Measurements from ENCODE around the gene NUDT1. TPM values are rescaled to one million over a fixed set of nuclear protein-coding genes. Genes with fewer than 3 reads are reported as not detected.

The NUDT1 gene
- total and polyA plus RNA-seq, 2 experiments from 2014 or later, result 9.6 to 16.3 TPM

GRCh38 chr7:2211259-2211880, 30.7 kb upstream of the NUDT1 start:
- H3K4me2 ChIP-seq, result no peak overlapping the region
- H3K4me3 ChIP-seq, result no peak overlapping the region
- TF ChIP-seq EZH2phosphoT487 (IDR thresholded peaks at IDR 0.05; ENCODE audit: low read depth, severe bottlenecking, unreplicated experiment) (no peak), CTCF (IDR thresholded peaks at IDR 0.05; ENCODE audit: poor library complexity) (no peak), EZH2 (IDR thresholded peaks at IDR 0.05; ENCODE audit: borderline replicate concordance) (no peak)
- no peaks in the 10 kb centered on the region for H4K20me1 ChIP-seq (ENCODE audit: insufficient read depth, poor library complexity, severe bottlenecking)
- H3K4me1 ChIP-seq (ENCODE audit: insufficient read depth), result no peaks in the 10 kb centered on the region
- H2AFZ ChIP-seq, result no peak overlapping the region
- WGBS (ENCODE audit: low lambda C conversion rate, missing lambda C conversion rate), result 92% methylated on average over 15 of the region's 15 CpGs
- H3K79me2 ChIP-seq, result no peaks in the 10 kb centered on the region
- DNase-seq (ENCODE audit: low spot score), result no peak
- no peaks in the 10 kb centered on the region for H3K9me3 ChIP-seq (ENCODE audit: low read depth)
- H3K27me3 ChIP-seq, result no peaks in the 10 kb centered on the region
- H3K36me3 ChIP-seq (replicated peaks; ENCODE audit: insufficient read depth, low read depth), result no peaks in the 10 kb centered on the region
- H3K9me2 ChIP-seq (replicated peaks; ENCODE audit: insufficient read depth), result no peaks in the 10 kb centered on the region
- H3K27ac ChIP-seq, result no peak overlapping the region

- no peak overlapping the region for H3K27ac ChIP-seq
- H3K4me2 ChIP-seq, result no peak overlapping the region
- no peaks in the 10 kb centered on the region for H3K36me3 ChIP-seq (replicated peaks; ENCODE audit: insufficient read depth, low read depth)
- no peaks in the 10 kb centered on the region for H3K27me3 ChIP-seq
- no peaks in the 10 kb centered on the region for H4K20me1 ChIP-seq (ENCODE audit: insufficient read depth, poor library complexity, severe bottlenecking)
- WGBS (ENCODE audit: low lambda C conversion rate, missing lambda C conversion rate), result 98% methylated on average over 13 of the region's 13 CpGs
- no peaks in the 10 kb centered on the region for H3K4me1 ChIP-seq (ENCODE audit: insufficient read depth)
- no peak for DNase-seq (ENCODE audit: low spot score)
- no peaks in the 10 kb centered on the region for H3K79me2 ChIP-seq
- TF ChIP-seq EZH2phosphoT487 (IDR thresholded peaks at IDR 0.05; ENCODE audit: low read depth, severe bottlenecking, unreplicated experiment), result no peak
- TF ChIP-seq CTCF (IDR thresholded peaks at IDR 0.05; ENCODE audit: poor library complexity), result no peak
- TF ChIP-seq EZH2 (IDR thresholded peaks at IDR 0.05; ENCODE audit: borderline replicate concordance), result no peak
- H2AFZ ChIP-seq, result no peak overlapping the region
- no peaks in the 10 kb centered on the region for H3K9me3 ChIP-seq (ENCODE audit: low read depth)
- no peak overlapping the region for H3K4me3 ChIP-seq
- no peaks in the 10 kb centered on the region for H3K9me2 ChIP-seq (replicated peaks; ENCODE audit: insufficient read depth)
Observed at GRCh38 chr7:2211926-2212325, 30.1 kb upstream of the NUDT1 start.

GRCh38 chr7:2212906-2213305, 29.1 kb upstream of the NUDT1 start:
- H3K4me2 ChIP-seq, result no peak overlapping the region
- H3K36me3 ChIP-seq (replicated peaks; ENCODE audit: insufficient read depth, low read depth), result no peaks in the 10 kb centered on the region
- TF ChIP-seq CTCF (IDR thresholded peaks at IDR 0.05; ENCODE audit: poor library complexity), result no peak
- no peak for TF ChIP-seq EZH2 (IDR thresholded peaks at IDR 0.05; ENCODE audit: borderline replicate concordance)
- no peak for TF ChIP-seq EZH2phosphoT487 (IDR thresholded peaks at IDR 0.05; ENCODE audit: low read depth, severe bottlenecking, unreplicated experiment)
- no peaks in the 10 kb centered on the region for H3K9me3 ChIP-seq (ENCODE audit: low read depth)
- no peak overlapping the region for H3K27ac ChIP-seq
- H2AFZ ChIP-seq, result no peak overlapping the region
- H4K20me1 ChIP-seq (ENCODE audit: insufficient read depth, poor library complexity, severe bottlenecking), result no peaks in the 10 kb centered on the region
- no peak for DNase-seq (ENCODE audit: low spot score)
- H3K27me3 ChIP-seq, result no peaks in the 10 kb centered on the region
- no peaks in the 10 kb centered on the region for H3K9me2 ChIP-seq (replicated peaks; ENCODE audit: insufficient read depth)
- H3K4me1 ChIP-seq (ENCODE audit: insufficient read depth), result no peaks in the 10 kb centered on the region
- WGBS (ENCODE audit: low lambda C conversion rate, missing lambda C conversion rate), result over 99% methylated on average over 10 of the region's 10 CpGs
- no peaks in the 10 kb centered on the region for H3K79me2 ChIP-seq
- no peak overlapping the region for H3K4me3 ChIP-seq

Measured in hepatocyte (in vitro differentiated cells).